ENCODE measurements around the gene TXNL4A. TPM values are rescaled to one million over a fixed set of nuclear protein-coding genes. Genes with fewer than 3 reads are reported as not detected.

Gene TXNL4A
- total RNA-seq, 6 donors from 2014 or later = 11.5 to 101 (median 27.8) TPM

DNA sequence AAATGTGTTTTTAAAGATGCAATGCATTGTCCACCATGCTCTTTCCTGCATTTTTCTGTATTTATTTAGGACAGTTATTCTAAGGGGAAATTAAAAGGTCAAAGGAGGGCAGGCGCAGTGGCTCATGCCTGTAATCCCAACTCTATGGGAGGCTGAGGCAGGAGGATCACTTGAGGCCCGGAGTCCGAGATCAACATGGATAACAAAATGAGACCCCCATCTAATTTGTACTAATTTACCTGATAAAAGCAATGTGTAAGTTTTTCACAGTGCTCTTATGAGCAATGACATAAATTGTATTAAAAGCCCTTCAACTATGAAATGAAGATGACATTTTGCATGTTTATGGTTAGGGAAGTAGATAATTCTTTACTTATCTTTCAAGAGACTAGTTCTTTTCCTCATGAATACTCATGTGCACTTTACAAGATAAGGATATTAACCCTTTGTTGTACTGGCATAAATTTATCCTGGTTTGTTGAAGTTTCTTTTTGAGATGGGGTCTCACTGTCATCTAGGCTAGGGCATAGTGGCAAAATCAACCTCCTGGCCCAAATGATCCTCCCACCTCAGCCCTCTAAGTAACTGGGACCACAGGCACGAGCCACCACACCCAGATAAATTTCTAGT is 14.2 kb downstream of the TXNL4A start:
- Histone ChIP-seq H3K27me3 (no peaks in the 10 kb centered on the region), H3K36me3 (peaks cover 15 to 68% (median 38%) of the 10 kb centered on the region in 4 donors), H3K4me1 (no peaks in the 10 kb centered on the region), H3K9me3 (no peaks in the 10 kb centered on the region), H3K4me3 (no peak overlapping the region), H3K27ac (no peak overlapping the region)
- TF ChIP-seq POLR2A (IDR thresholded peaks at IDR 0.05) (no peak), POLR2AphosphoS5 (IDR thresholded peaks at IDR 0.05) (no peak), EP300 (IDR thresholded peaks at IDR 0.05) (no peak)
- TF ChIP-seq, protein P1, sequence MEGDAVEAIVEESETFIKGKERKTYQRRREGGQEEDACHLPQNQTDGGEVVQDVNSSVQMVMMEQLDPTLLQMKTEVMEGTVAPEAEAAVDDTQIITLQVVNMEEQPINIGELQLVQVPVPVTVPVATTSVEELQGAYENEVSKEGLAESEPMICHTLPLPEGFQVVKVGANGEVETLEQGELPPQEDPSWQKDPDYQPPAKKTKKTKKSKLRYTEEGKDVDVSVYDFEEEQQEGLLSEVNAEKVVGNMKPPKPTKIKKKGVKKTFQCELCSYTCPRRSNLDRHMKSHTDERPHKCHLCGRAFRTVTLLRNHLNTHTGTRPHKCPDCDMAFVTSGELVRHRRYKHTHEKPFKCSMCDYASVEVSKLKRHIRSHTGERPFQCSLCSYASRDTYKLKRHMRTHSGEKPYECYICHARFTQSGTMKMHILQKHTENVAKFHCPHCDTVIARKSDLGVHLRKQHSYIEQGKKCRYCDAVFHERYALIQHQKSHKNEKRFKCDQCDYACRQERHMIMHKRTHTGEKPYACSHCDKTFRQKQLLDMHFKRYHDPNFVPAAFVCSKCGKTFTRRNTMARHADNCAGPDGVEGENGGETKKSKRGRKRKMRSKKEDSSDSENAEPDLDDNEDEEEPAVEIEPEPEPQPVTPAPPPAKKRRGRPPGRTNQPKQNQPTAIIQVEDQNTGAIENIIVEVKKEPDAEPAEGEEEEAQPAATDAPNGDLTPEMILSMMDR (IDR thresholded peaks at IDR 0.05) = no peak
- WGBS, 2 donors = 95% methylated on average over 4 of the region's 4 CpGs
- no peak for DNase-seq
- ATAC-seq (ENCODE audit: low FRiP score in 2 of 2) = no peak

GRCh38 chr18:79973517-79973916 is 14.8 kb downstream of the TXNL4A start:
- Histone ChIP-seq H3K4me3 (no peak overlapping the region), H3K9me3 (no peaks in the 10 kb centered on the region), H3K27me3 (no peaks in the 10 kb centered on the region), H3K4me1 (no peaks in the 10 kb centered on the region), H3K36me3 (peaks cover 15 to 66% (median 39%) of the 10 kb centered on the region in 4 donors), H3K27ac (no peak overlapping the region)
- WGBS, 2 donors = 88 to 90% methylated on average over 16 of the region's 16 CpGs
- peak in 1 of 2 donors; percentile 75 for DNase-seq
- TF ChIP-seq, protein P1 (IDR thresholded peaks at IDR 0.05) = no peak
- TF ChIP-seq POLR2A (IDR thresholded peaks at IDR 0.05) (no peak), POLR2AphosphoS5 (IDR thresholded peaks at IDR 0.05) (no peak), EP300 (IDR thresholded peaks at IDR 0.05) (no peak)
- no peak for ATAC-seq (ENCODE audit: low FRiP score in 2 of 2)

- Histone ChIP-seq H3K4me1 (no peaks in the 10 kb centered on the region), H3K9me3 (no peaks in the 10 kb centered on the region), H3K27ac (no peak overlapping the region), H3K36me3 (peaks cover 15 to 73% (median 39%) of the 10 kb centered on the region in 4 donors), H3K27me3 (no peaks in the 10 kb centered on the region), H3K4me3 (no peak overlapping the region)
- TF ChIP-seq EP300 (IDR thresholded peaks at IDR 0.05) (no peak), POLR2A (IDR thresholded peaks at IDR 0.05) (no peak), POLR2AphosphoS5 (IDR thresholded peaks at IDR 0.05) (no peak)
- TF ChIP-seq, protein P1 (IDR thresholded peaks at IDR 0.05) = no peak
- ATAC-seq (ENCODE audit: low FRiP score in 2 of 2) (no peak), DNase-seq (no peak)
- WGBS, 2 donors = 92 to 96% methylated on average over 3 of the region's 3 CpGs
Measured at GRCh38 chr18:79972720-79973119, 15.6 kb downstream of the TXNL4A start.

DNA sequence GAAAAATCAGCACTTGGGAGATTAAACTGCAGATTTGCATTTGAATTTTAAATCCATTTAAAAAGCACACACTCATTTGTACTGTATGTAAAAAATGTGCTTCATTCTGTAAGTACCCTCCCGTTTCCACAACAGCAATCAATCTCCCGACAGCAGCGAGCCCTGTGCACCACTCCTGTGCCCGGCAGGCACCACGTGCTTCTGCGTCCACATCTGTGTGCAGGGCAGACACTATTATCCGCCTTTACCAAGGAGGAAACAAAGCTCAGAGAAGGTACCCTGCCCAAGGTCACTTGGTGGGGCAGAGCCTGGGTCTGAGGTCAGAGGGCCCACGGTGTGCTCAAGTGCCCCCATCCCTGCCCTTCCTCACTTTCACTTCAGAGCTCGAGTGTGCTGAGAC is 16.4 kb downstream of the TXNL4A start:
- DNase-seq (no peak), ATAC-seq (ENCODE audit: low FRiP score in 2 of 2) (no peak)
- H3K36me3 ChIP-seq = peaks cover 15 to 73% (median 39%) of the 10 kb centered on the region in 4 donors
- H3K9me3 ChIP-seq = no peaks in the 10 kb centered on the region
- H3K4me3 ChIP-seq = no peak overlapping the region
- H3K27me3 ChIP-seq = no peaks in the 10 kb centered on the region
- WGBS, 2 donors = 90 to 95% methylated on average over 9 of the region's 9 CpGs
- H3K27ac ChIP-seq = no peak overlapping the region
- no peak for TF ChIP-seq EP300 (IDR thresholded peaks at IDR 0.05)
- TF ChIP-seq POLR2AphosphoS5 (IDR thresholded peaks at IDR 0.05) = no peak
- TF ChIP-seq POLR2A (IDR thresholded peaks at IDR 0.05) = no peak
- TF ChIP-seq, protein P1 (IDR thresholded peaks at IDR 0.05) = no peak
- no peaks in the 10 kb centered on the region for H3K4me1 ChIP-seq
